ENCODE data around the gene DMRTC1. TPM values are rescaled to one million over a fixed set of nuclear protein-coding genes. Genes with fewer than 3 reads are reported as not detected.
"Not testable (repeated sequence)": the region's sequence is repeated elsewhere in the genome, so short reads cannot be mapped to it uniquely, and the experiment has no call there.

The DMRTC1 gene
- total and polyA plus RNA-seq, 2 of the 4 experiments (the other 2 are of a cell fraction): not detected

DNA sequence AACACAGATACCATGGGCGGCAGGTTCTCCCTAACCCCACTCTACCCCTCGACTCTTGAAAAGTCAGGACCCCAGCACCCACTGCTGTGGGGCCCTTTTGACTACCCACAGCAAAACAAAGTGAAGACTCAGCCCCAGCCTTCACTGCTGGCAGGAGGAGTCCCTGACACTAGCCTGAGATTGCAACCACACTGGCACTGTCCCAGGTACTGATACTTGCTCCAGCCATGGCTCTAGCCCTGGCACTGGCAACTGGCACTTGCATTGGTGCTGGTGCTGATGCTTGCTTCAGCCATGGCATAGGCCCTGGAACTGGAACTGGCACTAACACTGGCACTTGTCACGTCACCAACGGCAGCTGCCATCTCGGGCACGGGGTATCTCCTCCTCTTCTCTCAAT is 1.4 kb downstream of the DMRTC1 start:
- H3K14ac ChIP-seq (replicated peaks; ENCODE audit: low read depth, low read length); H2BK20ac ChIP-seq (ENCODE audit: low read depth, low read length); H3K27ac ChIP-seq (ENCODE audit: insufficient read depth, low read length); H2BK15ac ChIP-seq (ENCODE audit: low read depth, low read length); H4K20me1 ChIP-seq (ENCODE audit: insufficient read depth, low read length); dilution Hi-C loops (cut with HindIII; ENCODE audit: low sequenced_read_pairs, unreplicated experiment); H3K4me3 ChIP-seq (ENCODE audit: insufficient read depth, low read depth, low read length); H3K4me1 ChIP-seq (ENCODE audit: control insufficient read depth, insufficient read depth, low read length); H3K79me1 ChIP-seq (ENCODE audit: low read depth in 1 of 2, low read length in 2 of 2); H3K23ac ChIP-seq (ENCODE audit: low read depth, low read length); DNase-seq; H2BK120ac ChIP-seq (ENCODE audit: low read depth, low read length); POLR2A ChIA-PET (ENCODE audit: unreplicated experiment); ATAC-seq (ENCODE audit: low read depth); in situ Hi-C loops (cut with MboI; ENCODE audit: low sequenced_read_pairs); CTCF ChIA-PET; intact Hi-C loops (cut with micrococcal nuclease); H3K18ac ChIP-seq (ENCODE audit: low read depth, low read length); H2AK9ac ChIP-seq (replicated peaks; ENCODE audit: low read depth, low read length, poor library complexity); H3K9me1 ChIP-seq (ENCODE audit: insufficient read depth, low read length); H3K9me3 ChIP-seq (ENCODE audit: control insufficient read depth, insufficient read depth, low read length); H3K9ac ChIP-seq (ENCODE audit: low read depth, low read length); H3K4ac ChIP-seq (ENCODE audit: low read depth, low read length); H2BK5ac ChIP-seq (ENCODE audit: low read depth, low read length, poor library complexity, severe bottlenecking); H2AFZ ChIP-seq (replicated peaks; ENCODE audit: low read length, poor library complexity); H3K27me3 ChIP-seq (ENCODE audit: control insufficient read depth, insufficient read depth, low read length); H4K8ac ChIP-seq (ENCODE audit: low read depth in 2 of 2, low read length in 2 of 2); H4K5ac ChIP-seq (ENCODE audit: low read depth, low read length); H3K36me3 ChIP-seq (ENCODE audit: control insufficient read depth, insufficient read depth, low read length); H4K91ac ChIP-seq (ENCODE audit: insufficient read depth, low read depth, low read length); H2AK5ac ChIP-seq (ENCODE audit: low read depth, low read length); BruUV-seq (replicated peaks); H3K56ac ChIP-seq (ENCODE audit: extremely low read depth, insufficient read depth, low read length); H3K4me2 ChIP-seq (ENCODE audit: low read depth, low read length): not testable (repeated sequence)
- WGBS, 2 experiments (ENCODE audit: extremely low coverage in 2 of 2, insufficient read length in 1 of 2): no CpG with 5 or more reads among the region's 6 CpGs

DNA sequence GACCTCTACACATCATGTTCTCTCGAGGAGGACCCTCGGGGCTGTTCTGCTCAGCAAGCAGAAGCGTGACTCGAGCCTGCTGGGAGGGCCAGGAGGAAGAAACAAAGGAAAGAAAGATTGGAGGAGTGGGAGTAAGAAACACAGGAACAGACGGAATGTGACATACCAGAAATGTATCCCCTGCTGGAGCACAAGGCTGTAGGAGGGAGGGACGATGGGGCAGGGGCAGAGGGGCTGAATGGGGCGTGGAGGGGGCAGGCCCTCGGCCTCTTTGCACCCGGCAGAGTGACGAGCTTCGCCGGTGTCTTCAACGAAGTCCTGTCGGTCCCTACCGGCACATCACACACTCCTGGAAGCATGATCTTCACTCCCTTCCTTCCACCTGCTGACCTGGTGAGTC is 5.7 kb downstream of the DMRTC1 start, which contains the start of gene FAM236A:
TSS of gene FAM236A (plus strand) at position 301 of the 400 bp plus-strand sequence. CDS start at position 358, 57 bp downstream.
- H3K9ac ChIP-seq (ENCODE audit: low read depth, low read length); H3K4me1 ChIP-seq (ENCODE audit: control insufficient read depth, insufficient read depth, low read length); H2BK5ac ChIP-seq (ENCODE audit: low read depth, low read length, poor library complexity, severe bottlenecking); H3K14ac ChIP-seq (replicated peaks; ENCODE audit: low read depth, low read length); H3K27ac ChIP-seq (ENCODE audit: insufficient read depth, low read length); H2AFZ ChIP-seq (replicated peaks; ENCODE audit: low read length, poor library complexity); H3K4ac ChIP-seq (ENCODE audit: low read depth, low read length); H3K4me2 ChIP-seq (ENCODE audit: low read depth, low read length); H3K9me3 ChIP-seq (ENCODE audit: control insufficient read depth, insufficient read depth, low read length); dilution Hi-C loops (cut with HindIII; ENCODE audit: low sequenced_read_pairs, unreplicated experiment); BruUV-seq (replicated peaks); H2AK5ac ChIP-seq (ENCODE audit: low read depth, low read length); ATAC-seq (ENCODE audit: low read depth); H2AK9ac ChIP-seq (replicated peaks; ENCODE audit: low read depth, low read length, poor library complexity); DNase-seq; H4K5ac ChIP-seq (ENCODE audit: low read depth, low read length); H3K9me1 ChIP-seq (ENCODE audit: insufficient read depth, low read length); H3K27me3 ChIP-seq (ENCODE audit: control insufficient read depth, insufficient read depth, low read length); CTCF ChIA-PET; H4K20me1 ChIP-seq (ENCODE audit: insufficient read depth, low read length); H3K56ac ChIP-seq (ENCODE audit: extremely low read depth, insufficient read depth, low read length); H3K18ac ChIP-seq (ENCODE audit: low read depth, low read length); intact Hi-C loops (cut with micrococcal nuclease); H4K91ac ChIP-seq (ENCODE audit: insufficient read depth, low read depth, low read length); H4K8ac ChIP-seq (ENCODE audit: low read depth in 2 of 2, low read length in 2 of 2); H3K4me3 ChIP-seq (ENCODE audit: insufficient read depth, low read depth, low read length); POLR2A ChIA-PET (ENCODE audit: unreplicated experiment); in situ Hi-C loops (cut with MboI; ENCODE audit: low sequenced_read_pairs); H2BK120ac ChIP-seq (ENCODE audit: low read depth, low read length); H2BK20ac ChIP-seq (ENCODE audit: low read depth, low read length); H3K36me3 ChIP-seq (ENCODE audit: control insufficient read depth, insufficient read depth, low read length); H3K23ac ChIP-seq (ENCODE audit: low read depth, low read length); H3K79me1 ChIP-seq (ENCODE audit: low read depth in 1 of 2, low read length in 2 of 2); H2BK15ac ChIP-seq (ENCODE audit: low read depth, low read length): not testable (repeated sequence)
- no CpG with 5 or more reads among the region's 15 CpGs for WGBS, 2 experiments (ENCODE audit: extremely low coverage in 2 of 2, insufficient read length in 1 of 2)

All from IMR-90 (cell line).